ENCODE measurements around the gene DES. TPM values are rescaled to one million over a fixed set of nuclear protein-coding genes. Genes with fewer than 3 reads are reported as not detected.

Gene DES
- polyA plus RNA-seq, 1 experiment: 7.0 TPM

- peak overlapping the region; percentile 81 for H3K4me3 ChIP-seq (ENCODE audit: low read depth, low read length)
- no peak for DNase-seq (ENCODE audit: low read depth)
- no peaks in the 10 kb centered on the region for H3K27me3 ChIP-seq (ENCODE audit: control insufficient read depth, insufficient read depth, low read length)
- no peak for TF ChIP-seq CTCF (IDR thresholded peaks at IDR 0.05; ENCODE audit: insufficient read depth, low read depth, low read length)
- POLR2A ChIA-PET: interaction anchor here (0.5 to 0.7 kb wide), 2 partner anchors 8 to 55 kb away, joined by 3 to 9 read pairs; no protein-coding TSS in a partner anchor
- CTCF ChIA-PET: interaction anchor here (0.6 to 6.2 kb wide), 10 partner anchors 9 to 1383 kb away, joined by 3 to 60 read pairs (median 4); no protein-coding TSS in a partner anchor
- peaks cover 29% of the 10 kb centered on the region for H3K36me3 ChIP-seq (ENCODE audit: control insufficient read depth, insufficient read depth, low read length)
Measured at GRCh38 chr2:219386532-219387280, 31.5 kb upstream of the DES start.

GRCh38 chr2:219387306-219388120 lies 30.7 kb upstream of the DES start, which contains the start of gene DNPEP:
TSS of gene DNPEP (minus strand) at chr2:219387912. CDS start at chr2:219387794, 118 bp downstream.
- CTCF ChIA-PET: interaction anchor here (0.6 to 6.2 kb wide), 14 partner anchors 9 to 1383 kb away, joined by 3 to 60 read pairs (median 4); no protein-coding TSS in a partner anchor
- TF ChIP-seq CTCF (IDR thresholded peaks at IDR 0.05; ENCODE audit: insufficient read depth, low read depth, low read length): no peak

GRCh38 chr2:219388121-219388906 lies 29.9 kb upstream of the DES start:
- CTCF ChIA-PET: interaction anchor here (0.6 to 6.2 kb wide), 20 partner anchors 10 to 393 kb away, joined by 3 to 60 read pairs (median 4); partner anchors contain the start of gene OBSL1
- TF ChIP-seq CTCF (IDR thresholded peaks at IDR 0.05; ENCODE audit: insufficient read depth, low read depth, low read length): peak; percentile 43
- peak overlapping the region; percentile 42 for H3K4me3 ChIP-seq (ENCODE audit: low read depth, low read length)
- POLR2A ChIA-PET: interaction anchor here (0.5 to 0.7 kb wide), 9 partner anchors 11 to 512 kb away, joined by 3 to 12 read pairs (median 4); partner anchors contain the start of gene DNAJB2
- DNase-seq (ENCODE audit: low read depth): peak; percentile 69
- peaks cover 22% of the 10 kb centered on the region for H3K36me3 ChIP-seq (ENCODE audit: control insufficient read depth, insufficient read depth, low read length)
- no peaks in the 10 kb centered on the region for H3K27me3 ChIP-seq (ENCODE audit: control insufficient read depth, insufficient read depth, low read length)

More at GRCh38 chr2:219387306-219388120, 30.7 kb upstream of the DES start, which contains the start of gene DNPEP:
- POLR2A ChIA-PET: interaction anchor here (0.5 to 0.7 kb wide), 10 partner anchors 8 to 511 kb away, joined by 3 to 12 read pairs (median 4); partner anchors contain the start of gene DNAJB2
- H3K27me3 ChIP-seq (ENCODE audit: control insufficient read depth, insufficient read depth, low read length): no peaks in the 10 kb centered on the region
- peak within 1 kb of the TSS; percentile 81 for H3K4me3 ChIP-seq (ENCODE audit: low read depth, low read length)
- DNase-seq (ENCODE audit: low read depth): peak; percentile 17
- peaks cover 26% of the 10 kb centered on the region for H3K36me3 ChIP-seq (ENCODE audit: control insufficient read depth, insufficient read depth, low read length)

GRCh38 chr2:219388907-219389156 lies 29.3 kb upstream of the DES start:
- no peak for TF ChIP-seq CTCF (IDR thresholded peaks at IDR 0.05; ENCODE audit: insufficient read depth, low read depth, low read length)
- Histone ChIP-seq H3K27me3 (ENCODE audit: control insufficient read depth, insufficient read depth, low read length) (no peaks in the 10 kb centered on the region), H3K4me3 (ENCODE audit: low read depth, low read length) (peak overlapping the region; percentile 30), H3K36me3 (ENCODE audit: control insufficient read depth, insufficient read depth, low read length) (peaks cover 18% of the 10 kb centered on the region)
- POLR2A ChIA-PET: interaction anchor here (0.6 kb wide), 1 partner anchor 166 kb away, joined by 4 read pairs; no protein-coding TSS in a partner anchor
- DNase-seq (ENCODE audit: low read depth): no peak
- CTCF ChIA-PET: interaction anchor here (0.8 to 6.2 kb wide), 15 partner anchors 11 to 394 kb away, joined by 3 to 60 read pairs (median 3); partner anchors contain the start of gene OBSL1

Measured in BJ (cell line).